GM18517 (cell line): ENCODE results near the gene SNX24.
A peak's percentile ranks its signal among the peaks of the same experiment; 100 is the strongest.

ENCODE experiments used
- ATAC-seq: cut with Tn5 transposase; IDR thresholded peaks from one replicate; pipeline ENCODE4 v1.9.1; 2021; ENCODE audit warnings: mild to moderate bottlenecking, moderate library complexity; ENCODE audit not compliant: unreplicated experiment

SNX24 gene

DNA sequence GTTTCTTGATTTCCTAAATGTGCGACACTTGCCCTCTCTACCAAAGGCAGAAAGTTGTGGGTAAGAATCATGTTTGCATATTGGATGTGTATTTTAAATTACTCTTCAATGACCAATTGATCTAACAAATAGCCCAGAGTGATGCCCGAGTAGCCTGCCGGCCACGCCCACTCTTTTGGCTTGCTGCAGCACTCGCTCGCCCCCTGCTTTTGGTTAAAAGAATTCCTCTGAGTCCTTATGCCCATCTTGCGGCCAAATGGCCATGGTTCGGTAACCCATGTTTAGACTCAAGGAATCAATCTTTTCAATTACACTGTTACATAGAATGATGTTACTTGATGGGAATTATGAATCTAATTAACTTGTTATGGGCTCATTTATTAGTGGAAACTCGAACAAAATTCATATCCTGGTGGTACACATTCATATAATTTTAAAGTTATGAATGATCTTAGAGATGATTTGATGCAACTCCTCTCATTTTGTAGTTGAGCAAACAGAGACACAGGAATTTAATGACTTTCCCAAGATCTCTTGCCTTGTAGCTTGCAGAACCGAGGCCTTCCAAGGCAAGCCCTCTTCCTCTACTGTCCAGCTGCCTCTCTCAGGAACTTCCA lies 154.6 kb downstream of the SNX24 start:
- peak; percentile 90 for ATAC-seq

DNA sequence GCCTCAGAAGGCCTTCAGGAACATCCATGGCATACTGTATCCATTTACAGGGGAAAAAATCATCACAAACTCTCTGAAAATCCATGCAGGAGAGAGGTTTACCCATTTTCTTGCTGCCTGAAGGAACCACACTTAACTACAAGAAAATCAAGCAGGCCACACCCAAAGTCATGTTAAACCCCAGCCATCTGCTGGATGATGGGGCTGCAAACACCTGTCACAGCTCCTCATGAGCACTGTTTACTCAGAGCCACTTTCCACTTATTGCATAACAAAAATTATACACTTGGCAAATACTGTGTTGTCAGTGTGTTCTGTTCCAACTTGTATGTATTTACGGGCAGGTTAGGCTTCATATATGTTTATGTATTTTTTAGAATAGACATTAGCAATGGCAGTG lies 155.3 kb downstream of the SNX24 start:
- no peak for ATAC-seq

GRCh38 chr5:123001808-123002207 lies 156.4 kb downstream of the SNX24 start:
- no peak for ATAC-seq

- ATAC-seq = no peak
Observed at GRCh38 chr5:123007182-123007581, 161.8 kb downstream of the SNX24 start.

- ATAC-seq = no peak
Observed at GRCh38 chr5:123007754-123008153, 162.3 kb downstream of the SNX24 start.

GRCh38 chr5:123012321-123012720 lies 166.9 kb downstream of the SNX24 start:
- no peak for ATAC-seq

- ATAC-seq = no peak
Observed at GRCh38 chr5:123014689-123015088, 169.3 kb downstream of the SNX24 start.

DNA sequence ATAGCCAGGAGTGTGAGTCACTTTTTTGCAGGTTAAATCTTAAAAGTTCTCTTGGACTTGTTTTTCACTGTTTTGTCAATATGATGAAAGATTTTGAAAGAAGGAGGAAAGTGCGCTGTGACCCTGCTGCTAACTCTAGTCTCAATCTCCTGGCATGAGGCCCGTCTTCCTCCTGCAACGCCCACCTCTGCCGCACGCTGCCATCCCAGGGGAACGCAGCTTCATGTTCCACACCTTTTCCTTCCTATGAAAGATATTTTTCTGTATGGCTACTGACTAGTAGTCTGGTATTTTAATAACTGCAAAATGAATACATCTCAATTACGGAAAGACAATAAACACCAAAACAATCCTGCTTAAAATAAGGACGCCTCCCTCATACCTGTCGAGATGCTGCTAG lies 182.8 kb downstream of the SNX24 start:
- no peak for ATAC-seq

- ATAC-seq = no peak
Observed at GRCh38 chr5:123033157-123033671, 187.8 kb downstream of the SNX24 start.

DNA sequence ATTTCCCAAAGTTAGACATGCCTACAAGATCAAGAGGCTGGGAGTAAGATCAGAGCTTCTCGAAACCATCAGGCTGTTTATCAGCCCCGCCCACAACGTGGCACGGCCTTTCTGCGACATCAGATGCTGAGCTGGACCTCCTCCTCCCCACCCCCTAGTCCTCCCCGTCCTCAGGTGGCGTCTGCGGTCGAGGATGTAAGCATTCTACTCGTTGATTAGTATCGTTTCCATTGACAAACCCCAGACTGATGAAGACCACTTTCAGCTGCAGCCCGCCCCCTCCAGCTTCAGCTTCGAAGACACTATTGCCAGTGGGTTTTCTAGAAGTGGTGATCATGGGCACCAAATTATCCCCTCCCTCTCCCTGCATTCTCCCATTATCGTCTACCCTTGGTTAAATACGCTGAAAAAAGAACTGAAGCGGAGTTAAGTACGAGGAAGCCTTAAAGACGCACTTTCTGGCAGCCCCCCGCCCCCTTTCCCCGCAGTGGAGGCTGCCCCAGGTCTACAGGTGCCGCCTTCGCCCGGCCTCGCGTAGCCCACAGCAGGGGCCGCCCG lies 190.0 kb downstream of the SNX24 start:
- ATAC-seq = peak; percentile 39

DNA sequence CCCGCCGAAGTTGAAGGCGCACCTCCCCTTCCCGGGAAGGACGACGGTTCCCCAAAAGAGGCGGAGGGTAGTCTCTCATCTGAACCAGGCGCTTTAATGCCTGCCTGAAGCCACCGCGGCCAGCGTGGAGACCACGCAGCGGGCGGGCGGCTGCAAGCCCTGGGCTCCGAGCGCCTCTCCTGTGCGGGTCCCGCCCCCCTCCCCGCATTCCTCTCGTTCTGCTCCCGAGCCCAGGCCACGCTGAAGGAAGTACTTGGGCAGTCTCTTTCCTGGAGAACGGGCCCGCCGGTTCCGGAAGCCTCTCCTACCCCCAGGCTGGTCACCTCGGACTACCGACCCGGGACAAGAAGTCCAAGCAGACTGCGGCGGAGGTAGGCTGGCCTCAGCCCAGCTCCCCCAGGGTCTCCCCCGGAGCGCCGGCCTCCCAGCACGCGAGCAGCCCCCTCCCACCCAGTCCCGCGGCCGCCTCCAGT lies 190.5 kb downstream of the SNX24 start:
- ATAC-seq = peak; percentile 5

GRCh38 chr5:123036391-123037103 lies 191.1 kb downstream of the SNX24 start, which contains the start of gene PPIC:
TSS of gene PPIC (minus strand) at chr5:123036725. CDS start at chr5:123036625, 100 bp downstream.
- ATAC-seq = peak; percentile 54

- no peak for ATAC-seq
Observed at GRCh38 chr5:123037104-123037418, 191.6 kb downstream of the SNX24 start.

DNA sequence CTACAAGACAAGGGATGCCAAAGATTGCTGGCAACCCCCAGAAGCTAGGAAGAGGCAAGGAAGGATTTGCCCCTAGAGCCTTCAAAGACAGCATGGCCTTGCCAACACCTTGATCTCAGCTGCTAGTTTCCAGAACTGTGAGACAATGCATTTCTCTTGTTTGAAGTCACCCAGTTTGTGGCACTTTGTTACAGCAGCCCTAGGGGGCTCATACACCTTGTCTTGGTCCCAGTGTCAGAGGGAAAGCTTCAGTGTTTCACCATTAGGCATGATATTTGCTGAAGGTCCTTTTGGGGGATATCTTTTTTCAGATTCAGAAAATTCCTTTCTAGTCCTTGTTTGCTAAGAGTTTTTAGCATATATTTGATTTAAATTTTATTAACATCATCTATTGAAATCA lies 194.3 kb downstream of the SNX24 start:
- ATAC-seq = no peak

GRCh38 chr5:123044926-123045617 lies 199.7 kb downstream of the SNX24 start:
- ATAC-seq = no peak

- ATAC-seq = no peak
Observed at GRCh38 chr5:123046222-123046621, 200.8 kb downstream of the SNX24 start.

DNA sequence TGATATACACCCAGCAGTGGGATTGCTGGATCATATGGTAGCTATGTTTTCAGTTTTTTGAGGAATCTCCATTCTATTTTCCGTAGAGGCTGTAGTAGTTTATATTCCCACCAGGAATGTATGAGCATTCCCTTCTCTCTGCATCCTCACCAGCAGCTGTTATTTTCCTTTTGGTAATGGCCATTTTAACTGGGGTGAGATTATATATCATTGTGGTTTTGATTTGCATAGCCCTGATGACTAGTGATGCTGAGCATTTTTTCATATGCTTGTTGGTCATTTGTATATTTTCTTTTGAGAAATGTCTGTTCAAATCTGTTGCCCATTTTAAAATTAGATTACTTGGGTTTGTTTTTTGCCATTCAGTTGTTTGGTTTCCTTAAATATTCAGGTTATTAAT lies 202.3 kb downstream of the SNX24 start:
- no peak for ATAC-seq

DNA sequence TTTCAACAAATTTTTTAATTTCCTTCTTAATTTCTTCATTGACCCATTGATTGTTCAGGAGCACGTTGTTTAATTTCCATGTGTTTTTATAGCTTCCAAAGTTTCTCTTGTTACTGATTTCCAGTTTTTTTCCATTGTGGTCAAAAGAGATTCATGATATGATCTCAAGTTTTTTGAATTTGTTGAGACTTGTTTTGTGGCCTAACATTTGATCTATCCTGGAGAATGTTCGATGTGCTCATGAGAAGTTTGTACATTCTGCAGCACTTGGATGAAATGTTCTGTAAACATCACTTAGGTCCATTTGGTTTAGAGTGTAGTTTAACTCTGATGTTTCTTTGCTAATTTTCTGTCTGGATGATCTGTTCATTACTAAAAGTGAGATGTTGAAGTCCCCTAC lies 205.8 kb downstream of the SNX24 start:
- ATAC-seq = no peak
